Mesodermal cell (in vitro differentiated cells): ENCODE data around the gene SOS2.

ENCODE experiments used
- H3K27ac ChIP-seq: 2 replicates; pipeline ENCODE4 v1.7.0; 2013; ENCODE audit warnings: mild to moderate bottlenecking, low read depth, low read length, moderate library complexity; ENCODE audit not compliant: severe bottlenecking
- H3K36me3 ChIP-seq: 2 replicates; pipeline ENCODE4 v1.7.1; 2013; ENCODE audit warnings: mild to moderate bottlenecking, low read length, moderate library complexity; ENCODE audit not compliant: control insufficient read depth, insufficient read depth
- H3K4me1 ChIP-seq: one replicate; pipeline ENCODE4 v1.7.1; 2013; ENCODE audit warnings: mild to moderate bottlenecking, low read length; ENCODE audit not compliant: insufficient read depth, control insufficient read depth, poor library complexity, severe bottlenecking
- H3K4me3 ChIP-seq: 2 replicates; pipeline ENCODE4 v1.7.0; 2013; ENCODE audit warnings: low read length, control low read depth, mild to moderate bottlenecking; ENCODE audit not compliant: insufficient read depth, poor library complexity, severe bottlenecking; ENCODE audit errors: extremely low read depth
- H3K9me3 ChIP-seq: 2 replicates; pipeline ENCODE4 v1.7.1; 2013; ENCODE audit warnings: mild to moderate bottlenecking, low read length, moderate library complexity; ENCODE audit not compliant: control insufficient read depth
- WGBS, 2 experiments: methylation state at CpG; one replicate each; pipeline ENCODE4 v1.1.5; 2013; ENCODE audit warnings: missing lambda C conversion rate in 2 of 2; ENCODE audit not compliant: insufficient coverage in 2 of 2; 5-methylcytosine and 5-hydroxymethylcytosine counted together

SOS2 gene

DNA sequence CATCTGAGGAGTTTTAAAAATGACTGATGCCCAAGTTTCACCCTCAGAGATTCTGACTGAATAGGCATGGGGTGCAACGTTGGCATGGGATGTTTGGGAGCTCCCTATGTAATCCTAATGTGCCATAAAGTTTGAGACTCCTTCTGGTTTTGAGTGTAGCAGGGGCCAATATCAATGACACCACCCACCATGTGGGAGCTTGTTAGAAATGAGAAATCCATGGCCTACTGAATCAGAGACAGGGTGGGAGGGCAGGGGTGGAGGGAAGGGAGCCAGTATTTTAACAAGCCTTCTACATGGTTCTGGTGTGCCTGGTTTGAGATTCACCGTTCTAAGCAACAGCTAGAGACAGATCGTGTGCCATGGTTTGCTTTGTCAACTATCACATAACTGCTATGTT lies 161.1 kb downstream of the SOS2 start:
- H3K9me3 ChIP-seq, result no peaks in the 10 kb centered on the region
- no peak overlapping the region for H3K4me3 ChIP-seq
- no peaks in the 10 kb centered on the region for H3K4me1 ChIP-seq
- no peak overlapping the region for H3K27ac ChIP-seq
- WGBS, 2 experiments, result 89 to 100% methylated on average over 1 to 3 of the region's 3 CpGs
- no peaks in the 10 kb centered on the region for H3K36me3 ChIP-seq

DNA sequence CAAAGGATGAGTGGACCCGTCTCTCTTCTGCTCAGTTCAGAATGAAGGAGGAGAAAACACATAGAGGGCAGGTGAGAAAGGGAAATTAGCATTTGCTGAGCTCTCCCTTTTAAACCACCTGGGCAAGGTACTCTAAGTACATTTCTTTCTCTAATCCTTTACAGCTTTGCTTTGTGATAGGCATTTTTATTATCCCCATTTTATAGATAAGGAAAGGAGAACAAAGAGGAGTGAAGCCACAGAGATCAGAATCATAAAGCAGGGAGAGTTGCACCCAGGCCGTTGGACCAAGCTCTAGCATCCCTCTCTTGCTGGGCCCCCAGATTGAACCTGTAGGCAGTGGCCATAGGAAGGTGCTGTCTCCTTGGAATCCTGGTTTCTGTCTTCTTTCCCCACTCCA lies 162.1 kb downstream of the SOS2 start:
- 43 to 63% methylated on average over 1 to 2 of the region's 2 CpGs for WGBS, 2 experiments
- no peaks in the 10 kb centered on the region for H3K4me1 ChIP-seq
- no peaks in the 10 kb centered on the region for H3K36me3 ChIP-seq
- no peak overlapping the region for H3K27ac ChIP-seq
- no peaks in the 10 kb centered on the region for H3K9me3 ChIP-seq
- H3K4me3 ChIP-seq, result no peak overlapping the region

DNA sequence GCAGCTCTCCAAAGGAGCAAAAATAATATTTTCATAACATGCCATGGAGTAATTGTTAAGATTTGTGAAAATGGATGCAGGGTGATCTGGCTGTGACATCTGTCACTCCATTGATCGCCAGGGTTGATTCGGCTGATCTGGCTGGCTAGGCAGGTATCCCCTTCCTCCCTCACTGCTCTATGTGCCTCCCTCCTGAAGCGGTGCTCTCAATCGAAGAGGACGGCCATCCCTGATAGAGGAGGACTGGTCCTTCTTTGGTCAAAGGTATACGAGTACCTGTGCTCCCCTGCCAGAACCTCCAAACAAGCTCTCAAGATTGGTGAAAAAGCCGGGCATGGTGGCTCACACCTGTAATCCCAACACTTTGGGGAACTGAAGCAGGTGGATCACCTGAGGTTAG lies 162.9 kb downstream of the SOS2 start:
- 89 to 100% methylated on average over 2 to 5 of the region's 7 CpGs for WGBS, 2 experiments

DNA sequence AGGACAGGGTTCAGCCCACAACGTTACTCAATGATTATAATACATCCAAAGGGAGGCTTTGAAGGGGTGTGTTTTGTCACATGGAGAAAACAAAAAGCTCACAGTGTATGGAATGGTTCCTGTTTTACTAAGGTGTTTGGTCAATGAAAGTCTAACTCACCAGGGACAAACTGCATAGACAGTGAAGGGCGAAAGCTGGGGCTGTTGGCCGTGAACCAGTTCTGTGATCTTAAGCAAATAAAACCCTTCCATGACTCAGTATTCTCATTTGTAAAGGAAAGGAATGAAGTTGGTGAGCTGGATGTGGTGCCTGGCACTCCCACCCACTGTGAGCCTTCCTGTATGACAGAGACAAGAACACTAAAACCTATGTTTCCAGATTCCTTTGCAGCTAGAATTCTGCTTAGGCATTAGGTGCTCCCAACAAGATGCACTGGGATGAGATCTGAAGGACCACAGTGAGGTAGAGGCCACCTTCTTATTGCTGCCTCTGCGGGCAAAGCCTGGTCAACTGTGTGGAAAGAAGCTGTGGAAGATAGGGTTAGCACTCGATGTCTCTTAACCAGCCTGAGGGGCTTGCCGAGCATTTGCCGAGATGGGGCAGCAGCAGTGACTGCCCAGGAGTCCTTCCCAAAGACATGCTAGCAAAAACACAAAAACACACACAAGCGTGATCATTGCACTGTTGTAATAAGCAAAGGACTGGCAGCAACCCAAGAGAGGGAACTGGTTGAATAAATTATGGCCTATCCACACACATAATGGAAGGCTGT lies 163.5 kb downstream of the SOS2 start:
- Histone ChIP-seq H3K27ac (no peak overlapping the region), H3K9me3 (no peaks in the 10 kb centered on the region), H3K4me1 (peaks cover 3% of the 10 kb centered on the region), H3K4me3 (no peak overlapping the region), H3K36me3 (no peaks in the 10 kb centered on the region)
- WGBS, 2 experiments, result 94 to 100% methylated on average over 2 to 6 of the region's 8 CpGs

More for the DNA sequence above, 162.9 kb downstream of the SOS2 start:
- Histone ChIP-seq H3K36me3 (no peaks in the 10 kb centered on the region), H3K9me3 (no peaks in the 10 kb centered on the region), H3K4me1 (no peaks in the 10 kb centered on the region), H3K4me3 (no peak overlapping the region), H3K27ac (no peak overlapping the region)
